Smooth muscle cell (in vitro differentiated cells): ENCODE results near the gene TUBB2B. TPM values are rescaled to one million over a fixed set of nuclear protein-coding genes. Genes with fewer than 3 reads are reported as not detected.
"Not testable (repeated sequence)": the region's sequence is repeated elsewhere in the genome, so short reads cannot be mapped to it uniquely, and the experiment has no call there.

ENCODE experiments used
- DNase-seq: peaks from one replicate; lab custom pipeline; 2025; ENCODE audit not compliant: unreplicated experiment; lab: John Stamatoyannopoulos, UW
- H2AFZ ChIP-seq: fragments of 200-600 bp; sonication (generic); 2 replicates; pipeline ENCODE4 v1.6.0; 2016; ENCODE audit warnings: antibody characterized with exemption, low read depth, mild to moderate bottlenecking
- H3F3A ChIP-seq: fragments of 200-600 bp; sonication (generic); 2 replicates; pipeline ENCODE4 v1.6.0; 2017; ENCODE audit warnings: antibody characterized with exemption, low read depth
- H3K27ac ChIP-seq: fragments of 200-600 bp; sonication (generic); 2 replicates; pipeline ENCODE4 v1.5.1; 2016; ENCODE audit warnings: low read depth, mild to moderate bottlenecking
- H3K27me3 ChIP-seq: fragments of 200-600 bp; sonication (generic); 2 replicates; pipeline ENCODE4 v1.6.1; 2016; ENCODE audit warnings: low read depth, mild to moderate bottlenecking
- H3K36me3 ChIP-seq: fragments of 200-600 bp; sonication (generic); 2 replicates; pipeline ENCODE4 v1.5.1; 2016; ENCODE audit warnings: low read depth
- H3K4me1 ChIP-seq: fragments of 200-600 bp; sonication (generic); 2 replicates; pipeline ENCODE4 v1.5.1; 2016; ENCODE audit warnings: low read depth
- H3K4me2 ChIP-seq: fragments of 200-600 bp; sonication (generic); 2 replicates; pipeline ENCODE4 v1.6.0; 2016; ENCODE audit warnings: mild to moderate bottlenecking
- H3K4me3 ChIP-seq: fragments of 200-600 bp; sonication (generic); 2 replicates; pipeline ENCODE4 v1.5.1; 2016; ENCODE audit warnings: mild to moderate bottlenecking
- H3K79me2 ChIP-seq: fragments of 200-600 bp; sonication (generic); 2 replicates; pipeline ENCODE4 v1.6.0; 2016; ENCODE audit warnings: low read depth, mild to moderate bottlenecking
- H3K9ac ChIP-seq: fragments of 200-600 bp; sonication (generic); 2 replicates; pipeline ENCODE4 v1.6.0; 2016; ENCODE audit warnings: low read depth
- H3K9me3 ChIP-seq: fragments of 200-600 bp; sonication (generic); replicated peaks from 2 replicates; pipeline ENCODE4 v1.5.1; 2016; ENCODE audit warnings: low read depth
- H4K20me1 ChIP-seq: fragments of 200-600 bp; sonication (generic); 2 replicates; pipeline ENCODE4 v1.6.0; 2016; ENCODE audit warnings: low read depth
- CTCF ChIP-seq: fragments of 200-600 bp; sonication (generic); IDR thresholded peaks from 2 replicates; pipeline ENCODE4 v1.5.1; 2017; ENCODE audit warnings: borderline replicate concordance, mild to moderate bottlenecking, antibody characterized with exemption; ENCODE audit not compliant: insufficient read depth, poor library complexity, severe bottlenecking
- WGBS: methylation state at CpG from one replicate; pipeline ENCODE4 v1.1.7; 2016; ENCODE audit warnings: low lambda C conversion rate; 5-methylcytosine and 5-hydroxymethylcytosine counted together
- polyA plus RNA-seq: library from polyadenylated mRNA; unstranded; fragments of >200 nt; fragmentation: Nextera tagmentation; extraction: Ambion mirVana; gene quantifications from 2 replicates; pipeline ENCODE4 v1.2.1, GENCODE V29; 2016
- total RNA-seq: library from RNA; depleted of rRNA; stranded (reverse); fragments of >200 nt; gene quantifications from 2 replicates; pipeline ENCODE4 v1.2.3, GENCODE V29; 2014

TUBB2B gene
- total and polyA plus RNA-seq, 2 experiments from 2014 or later: 22.7 to 62.1 TPM

DNA sequence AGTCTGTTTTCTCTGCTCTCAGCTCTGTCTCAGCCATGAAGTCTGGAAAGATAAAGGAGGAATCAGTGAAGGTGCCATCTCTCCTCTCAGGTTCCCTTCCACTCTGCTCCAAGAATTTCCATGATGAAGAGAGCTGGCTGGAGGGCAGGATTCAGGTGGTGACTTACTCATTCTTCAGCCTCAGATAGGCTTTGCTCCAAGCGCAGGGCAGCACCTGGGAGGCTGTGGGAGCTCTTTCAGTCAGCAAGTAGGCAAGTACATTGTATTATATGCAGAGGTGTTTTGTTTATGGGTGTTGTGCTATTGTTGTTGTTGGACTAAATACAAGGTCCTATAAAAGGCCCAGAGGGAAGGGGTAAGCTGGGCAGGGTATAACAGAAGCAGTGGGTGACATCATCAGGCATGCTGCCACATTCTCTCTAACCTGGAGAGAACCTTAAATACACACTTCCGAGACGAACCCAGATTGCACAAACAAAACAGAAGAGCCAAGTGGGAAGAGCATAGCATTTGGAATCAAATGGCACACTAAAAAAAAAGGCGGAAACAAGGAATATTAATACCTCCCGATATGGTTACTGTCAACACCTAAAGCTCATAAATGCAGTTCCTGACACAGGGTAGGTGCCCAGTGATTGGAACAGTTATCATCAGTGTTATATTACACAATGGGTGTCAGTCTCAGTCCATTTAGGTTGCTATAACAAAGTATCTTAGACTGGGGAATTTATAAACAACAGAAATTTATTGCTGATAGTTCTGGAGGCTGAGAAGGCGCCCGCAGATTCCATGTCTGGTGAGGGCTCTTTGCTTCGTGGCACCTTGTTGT is 16.8 kb upstream of the TUBB2B start:
- Histone ChIP-seq H2AFZ (no peak overlapping the region), H3K4me1 (peaks cover 15% of the 10 kb centered on the region), H3K9me3 (no peaks in the 10 kb centered on the region), H3K79me2 (no peaks in the 10 kb centered on the region), H3K27me3 (no peaks in the 10 kb centered on the region), H3K4me2 (no peak overlapping the region), H3K4me3 (no peak overlapping the region), H3F3A (peaks cover 10% of the 10 kb centered on the region), H3K36me3 (no peaks in the 10 kb centered on the region), H3K9ac (no peak overlapping the region), H3K27ac (no peak overlapping the region), H4K20me1 (no peaks in the 10 kb centered on the region)
- no peak for DNase-seq
- 95% methylated on average over 8 of the region's 8 CpGs for WGBS
- TF ChIP-seq CTCF: no peak

DNA sequence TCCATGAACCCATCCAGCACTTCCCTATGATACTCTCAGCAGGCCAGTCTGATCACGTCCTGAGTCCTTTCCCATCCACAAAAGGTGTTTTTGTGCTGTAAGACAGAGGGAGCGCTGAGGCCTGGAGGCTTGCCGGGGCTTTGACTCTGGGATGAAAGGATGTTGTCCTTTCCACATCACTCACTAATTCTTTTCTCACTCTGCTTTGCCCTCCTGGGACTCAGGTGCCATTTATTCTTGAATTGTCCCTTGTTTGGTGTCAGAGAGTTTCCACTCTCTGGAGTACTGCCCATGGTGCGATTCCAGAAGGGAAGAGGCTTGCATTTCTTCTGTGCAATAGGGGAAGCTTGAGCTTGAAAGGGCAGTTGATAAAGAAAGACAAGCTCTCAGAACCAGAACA is 15.3 kb upstream of the TUBB2B start:
- no peak for TF ChIP-seq CTCF
- peaks cover 10% of the 10 kb centered on the region for H3F3A ChIP-seq
- WGBS: 88% methylated on average over 4 of the region's 4 CpGs
- no peak for DNase-seq
- H3K9me3 ChIP-seq: no peaks in the 10 kb centered on the region
- no peak overlapping the region for H3K4me2 ChIP-seq
- peaks cover 6% of the 10 kb centered on the region for H3K4me1 ChIP-seq
- H3K9ac ChIP-seq: no peak overlapping the region
- H3K36me3 ChIP-seq: no peaks in the 10 kb centered on the region
- H3K79me2 ChIP-seq: no peaks in the 10 kb centered on the region
- H3K27ac ChIP-seq: no peak overlapping the region
- no peak overlapping the region for H2AFZ ChIP-seq
- no peaks in the 10 kb centered on the region for H3K27me3 ChIP-seq
- H3K4me3 ChIP-seq: no peak overlapping the region
- no peaks in the 10 kb centered on the region for H4K20me1 ChIP-seq

- H3K9me3 ChIP-seq, H3F3A ChIP-seq, H3K79me2 ChIP-seq, H4K20me1 ChIP-seq, H3K27ac ChIP-seq, H3K4me1 ChIP-seq, H3K4me2 ChIP-seq, H3K36me3 ChIP-seq, DNase-seq, H3K27me3 ChIP-seq, H3K4me3 ChIP-seq, H3K9ac ChIP-seq, H2AFZ ChIP-seq: not testable (repeated sequence)
- WGBS: 95% methylated on average over 4 of the region's 4 CpGs
Measured at GRCh38 chr6:3241745-3242144, 14.3 kb upstream of the TUBB2B start.

- no peak for DNase-seq
Measured at GRCh38 chr6:3240595-3240994, 13.1 kb upstream of the TUBB2B start.

More at GRCh38 chr6:3240595-3240994, 13.1 kb upstream of the TUBB2B start:
- H3F3A ChIP-seq: no peaks in the 10 kb centered on the region
- no peaks in the 10 kb centered on the region for H3K9me3 ChIP-seq
- H3K4me2 ChIP-seq: no peak overlapping the region
- no peak for TF ChIP-seq CTCF
- H3K4me3 ChIP-seq: no peak overlapping the region
- H3K4me1 ChIP-seq: no peaks in the 10 kb centered on the region
- no peaks in the 10 kb centered on the region for H3K36me3 ChIP-seq
- 82% methylated on average over 7 of the region's 7 CpGs for WGBS
- no peaks in the 10 kb centered on the region for H4K20me1 ChIP-seq
- H3K27ac ChIP-seq: no peak overlapping the region
- H2AFZ ChIP-seq: no peak overlapping the region
- H3K9ac ChIP-seq: no peak overlapping the region
- H3K79me2 ChIP-seq: no peaks in the 10 kb centered on the region
- no peaks in the 10 kb centered on the region for H3K27me3 ChIP-seq
